Activated T-cell treated with anti-CD3 and anti-CD28 coated beads for 1 hour (primary cell): Measurements from ENCODE around the gene IDH3G.
A peak's percentile ranks its signal among the peaks of the same experiment; 100 is the strongest.

Experiments used
- DNase-seq: peaks from one replicate; pipeline ENCODE4 v3.0.0-alpha.2; 2020; ENCODE audit warnings: low read depth

IDH3G gene

DNA sequence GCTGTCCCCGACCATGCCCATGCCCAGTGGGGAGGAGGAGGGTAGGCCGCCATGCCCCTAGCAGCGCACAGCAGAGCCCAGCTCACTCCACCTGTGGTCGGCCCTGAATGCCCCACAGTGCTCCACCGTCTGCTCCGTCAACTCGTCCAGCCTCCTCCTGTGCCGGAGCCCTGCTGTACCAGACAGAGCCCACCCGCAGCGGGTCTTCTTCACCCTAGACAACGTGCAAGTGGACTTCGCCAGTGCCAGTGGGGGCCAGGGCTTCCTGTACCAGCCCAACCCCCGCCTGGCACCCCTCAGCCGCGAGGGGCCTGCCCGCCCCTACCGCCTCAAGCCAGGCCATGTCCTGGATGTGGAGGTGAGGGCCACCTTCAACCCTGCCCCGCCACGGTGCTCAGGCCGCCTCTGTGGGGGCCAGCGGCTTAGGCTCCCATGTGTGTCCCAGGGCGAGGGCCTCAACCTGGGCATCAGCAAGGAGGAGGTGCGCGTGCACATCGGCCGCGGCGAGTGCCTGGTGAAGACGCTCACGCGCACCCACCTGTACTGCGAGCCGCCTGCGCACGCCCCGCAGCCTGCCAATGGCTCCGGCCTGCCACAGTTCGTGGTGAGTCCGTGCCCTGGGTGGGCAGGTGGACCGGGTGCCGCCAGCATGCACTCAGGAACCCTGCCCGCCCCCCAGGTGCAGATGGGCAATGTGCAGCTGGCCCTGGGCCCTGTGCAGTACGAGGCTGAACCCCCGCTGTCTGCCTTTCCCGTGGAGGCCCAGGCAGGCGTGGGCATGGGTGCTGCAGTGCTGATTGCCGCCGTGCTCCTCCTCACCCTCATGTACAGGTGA is 20.2 kb downstream of the IDH3G start:
- no peak for DNase-seq

GRCh38 chrX:153773218-153773611 is 21.0 kb downstream of the IDH3G start:
- no peak for DNase-seq

DNA sequence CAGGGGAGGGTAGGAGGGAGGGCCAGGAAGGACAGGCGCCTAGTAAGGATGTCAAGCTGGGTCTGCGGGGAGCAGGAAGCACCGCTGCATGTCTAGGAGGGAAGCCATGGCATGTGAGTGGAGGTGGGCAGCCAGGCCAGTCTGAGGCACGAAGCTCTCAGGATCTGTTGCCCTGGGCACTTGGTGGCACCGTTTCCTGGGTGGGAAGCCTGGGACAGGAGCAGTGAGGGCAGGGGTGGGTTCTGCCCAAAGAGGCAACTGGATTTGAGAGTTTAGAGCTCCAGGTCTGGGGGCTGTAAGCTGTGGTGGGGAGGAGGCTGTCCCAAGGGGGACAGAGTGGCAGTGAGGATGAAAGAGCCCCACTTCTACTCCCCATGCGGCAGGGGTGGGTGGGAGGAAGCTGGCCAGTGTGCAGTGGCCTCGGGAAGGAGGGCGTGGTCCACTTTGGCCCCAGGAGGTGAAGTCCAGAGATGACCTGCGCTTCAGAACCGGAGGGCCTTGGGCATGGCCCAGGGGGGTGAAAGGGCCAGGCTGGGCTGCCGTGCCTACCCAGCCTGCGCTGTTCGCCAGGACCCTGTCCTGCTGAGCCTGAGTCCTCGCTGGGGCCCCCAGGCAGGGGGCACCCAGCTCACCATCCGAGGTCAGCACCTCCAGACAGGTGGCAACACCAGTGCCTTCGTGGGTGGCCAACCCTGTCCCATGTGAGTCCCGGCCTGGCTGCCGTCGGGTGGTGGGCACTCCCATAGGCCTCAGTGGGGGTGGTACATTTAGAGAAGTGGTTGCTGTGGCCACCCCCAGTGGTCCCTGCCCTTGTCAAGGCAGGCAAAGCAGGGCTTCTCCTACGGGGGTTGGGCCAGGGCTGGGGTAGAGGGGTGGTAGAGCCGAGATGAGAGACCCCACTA is 21.6 kb downstream of the IDH3G start:
- DNase-seq: no peak

GRCh38 chrX:153771415-153772315 is 22.5 kb downstream of the IDH3G start:
- no peak for DNase-seq

- no peak for DNase-seq
These were observed 23.4 kb downstream of the IDH3G start for GRCh38 chrX:153770601-153771414.

- DNase-seq: no peak
These were observed 24.1 kb downstream of the IDH3G start for GRCh38 chrX:153769865-153770600.

- DNase-seq: no peak
These were observed 24.9 kb downstream of the IDH3G start for GRCh38 chrX:153769158-153769864.

DNA sequence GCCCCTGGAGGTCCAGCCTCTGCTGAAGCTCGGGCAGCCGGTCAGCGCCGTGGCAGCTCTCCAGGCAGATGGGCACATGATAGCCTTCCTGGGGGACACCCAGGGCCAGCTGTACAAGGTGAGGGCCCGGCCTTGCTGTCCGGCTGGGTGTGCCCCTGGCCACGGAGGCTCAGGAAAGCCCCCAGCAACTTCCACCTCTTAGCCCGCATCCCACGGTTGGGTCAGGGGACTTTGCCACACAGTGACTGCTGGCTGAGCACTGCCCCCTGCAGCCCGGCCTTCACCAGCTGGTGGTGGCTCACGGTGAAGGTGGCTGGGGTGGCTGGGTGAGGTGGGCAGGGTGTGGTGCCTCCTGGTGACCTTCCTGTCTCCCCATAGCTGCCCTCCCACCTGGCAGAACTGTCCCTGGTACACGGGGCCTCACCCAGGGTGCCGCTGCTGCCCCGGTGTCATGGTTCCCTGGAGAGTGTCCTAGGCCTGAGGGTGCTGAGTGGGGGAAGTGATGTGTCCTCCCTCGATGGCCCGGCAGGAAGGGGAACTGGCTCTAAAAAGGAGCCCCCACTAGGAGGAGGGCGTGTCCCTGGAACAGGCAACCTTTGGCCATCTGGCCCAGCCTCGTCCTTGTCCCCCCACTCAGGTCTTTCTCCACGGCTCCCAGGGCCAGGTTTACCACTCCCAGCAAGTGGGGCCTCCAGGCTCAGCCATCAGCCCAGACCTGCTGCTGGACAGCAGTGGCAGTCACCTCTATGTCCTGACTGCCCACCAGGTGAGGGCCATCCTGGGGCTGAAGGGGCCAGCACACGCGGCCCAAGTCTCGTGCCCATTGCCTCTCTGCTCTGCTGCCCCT is 25.6 kb downstream of the IDH3G start:
- DNase-seq: no peak

DNA sequence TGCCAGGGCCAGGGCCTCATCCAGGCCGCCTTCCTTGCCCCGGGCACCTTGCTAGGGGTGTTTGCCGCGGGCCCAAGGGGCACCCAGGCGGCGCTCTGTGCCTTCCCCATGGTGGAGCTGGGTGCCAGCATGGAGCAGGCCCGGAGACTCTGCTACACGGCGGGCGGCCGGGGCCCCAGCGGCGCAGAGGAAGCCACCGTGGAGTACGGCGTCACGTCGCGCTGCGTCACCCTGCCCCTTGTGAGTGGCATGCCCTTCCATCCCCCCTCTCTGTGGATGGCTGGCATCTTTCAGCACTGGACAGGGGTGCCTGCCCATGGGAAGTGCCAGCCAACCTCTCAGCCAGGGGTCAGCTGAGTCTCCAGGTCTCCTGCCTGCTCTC is 26.5 kb downstream of the IDH3G start:
- no peak for DNase-seq

DNA sequence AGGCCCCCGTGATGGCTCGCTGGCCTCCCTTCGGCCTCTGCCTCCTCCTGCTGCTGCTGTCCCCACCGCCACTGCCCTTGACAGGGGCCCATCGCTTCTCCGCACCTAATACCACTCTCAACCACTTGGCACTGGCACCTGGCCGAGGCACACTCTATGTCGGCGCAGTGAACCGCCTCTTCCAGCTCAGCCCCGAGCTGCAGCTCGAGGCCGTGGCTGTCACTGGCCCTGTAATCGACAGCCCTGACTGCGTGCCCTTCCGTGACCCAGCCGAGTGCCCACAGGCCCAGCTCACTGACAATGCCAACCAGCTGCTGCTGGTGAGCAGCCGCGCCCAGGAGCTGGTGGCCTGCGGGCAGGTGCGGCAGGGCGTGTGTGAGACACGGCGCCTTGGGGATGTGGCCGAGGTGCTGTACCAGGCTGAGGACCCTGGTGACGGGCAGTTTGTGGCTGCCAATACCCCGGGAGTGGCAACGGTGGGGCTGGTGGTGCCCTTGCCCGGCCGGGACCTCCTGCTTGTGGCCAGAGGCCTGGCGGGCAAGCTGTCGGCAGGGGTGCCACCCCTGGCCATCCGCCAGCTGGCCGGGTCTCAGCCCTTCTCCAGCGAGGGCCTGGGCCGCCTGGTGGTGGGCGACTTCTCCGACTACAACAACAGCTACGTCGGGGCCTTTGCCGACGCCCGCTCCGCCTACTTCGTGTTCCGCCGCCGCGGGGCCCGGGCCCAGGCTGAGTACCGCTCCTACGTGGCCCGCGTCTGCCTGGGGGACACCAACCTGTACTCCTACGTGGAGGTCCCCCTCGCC is 27.1 kb downstream of the IDH3G start:
- DNase-seq: no peak

GRCh38 chrX:153766098-153766817 is 27.9 kb downstream of the IDH3G start:
- DNase-seq: no peak

DNA sequence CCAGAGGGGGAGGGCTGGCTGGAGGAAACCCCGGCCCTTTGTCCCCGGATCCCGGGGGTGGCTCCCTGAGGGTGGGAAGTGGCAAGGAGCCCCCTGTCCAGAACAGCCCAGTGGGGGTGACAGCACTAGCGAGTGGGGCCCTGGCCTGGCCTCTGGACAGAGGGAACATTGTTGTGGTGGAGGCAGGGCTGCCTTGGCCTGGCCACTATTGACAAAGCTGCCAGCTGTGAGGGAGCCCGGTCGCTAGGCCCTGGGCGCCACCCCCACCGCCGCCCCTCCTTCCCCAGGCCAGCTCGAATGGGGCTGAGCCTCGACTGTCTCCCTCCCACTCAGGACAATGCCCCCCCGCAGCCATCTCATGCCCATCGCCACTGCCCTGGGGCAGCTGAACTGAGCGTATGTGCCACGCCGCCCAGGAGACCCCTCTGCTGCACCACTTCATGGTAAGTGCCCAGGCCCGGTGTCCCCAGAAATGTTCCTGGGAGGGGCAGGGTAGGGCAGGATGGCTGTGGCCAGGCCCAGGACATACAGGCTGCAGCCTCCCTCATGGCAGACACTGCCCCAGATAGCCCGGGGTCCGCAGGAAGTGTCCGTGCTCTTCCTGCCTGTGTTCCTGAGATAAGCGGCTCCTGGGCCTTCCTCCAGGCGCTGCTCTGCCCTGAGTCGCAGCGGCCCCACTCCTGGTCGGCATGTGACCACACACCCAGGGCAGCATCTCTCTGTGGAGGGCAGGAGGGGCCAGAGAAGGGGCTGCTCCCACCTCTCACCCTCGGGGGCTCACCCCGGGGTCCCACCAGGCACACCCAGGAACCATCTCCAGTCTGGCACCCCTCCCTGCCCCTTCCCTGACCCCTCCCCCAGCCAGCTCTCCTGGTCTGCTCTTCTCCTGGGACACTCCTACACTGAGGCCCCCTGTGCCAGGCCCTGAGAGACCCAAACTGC is 28.8 kb downstream of the IDH3G start:
- no peak for DNase-seq

DNA sequence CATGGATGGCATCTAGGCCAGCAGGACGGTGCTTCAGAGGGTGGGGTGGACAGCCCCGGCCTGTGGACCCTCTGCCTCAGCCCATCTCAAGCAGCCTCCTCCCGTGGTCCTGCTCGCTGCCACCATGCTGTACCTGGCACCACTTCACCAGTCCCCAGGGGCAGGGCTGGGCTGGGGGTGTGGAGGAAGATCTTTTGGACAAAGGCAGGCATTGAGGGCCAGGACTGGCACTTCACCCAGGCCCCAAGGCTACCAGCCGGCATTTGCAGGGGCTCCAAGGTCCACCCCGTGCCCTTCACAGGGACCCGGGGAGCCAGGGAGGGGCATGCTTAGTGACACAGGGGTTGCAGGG is 29.4 kb downstream of the IDH3G start:
- DNase-seq: no peak

DNA sequence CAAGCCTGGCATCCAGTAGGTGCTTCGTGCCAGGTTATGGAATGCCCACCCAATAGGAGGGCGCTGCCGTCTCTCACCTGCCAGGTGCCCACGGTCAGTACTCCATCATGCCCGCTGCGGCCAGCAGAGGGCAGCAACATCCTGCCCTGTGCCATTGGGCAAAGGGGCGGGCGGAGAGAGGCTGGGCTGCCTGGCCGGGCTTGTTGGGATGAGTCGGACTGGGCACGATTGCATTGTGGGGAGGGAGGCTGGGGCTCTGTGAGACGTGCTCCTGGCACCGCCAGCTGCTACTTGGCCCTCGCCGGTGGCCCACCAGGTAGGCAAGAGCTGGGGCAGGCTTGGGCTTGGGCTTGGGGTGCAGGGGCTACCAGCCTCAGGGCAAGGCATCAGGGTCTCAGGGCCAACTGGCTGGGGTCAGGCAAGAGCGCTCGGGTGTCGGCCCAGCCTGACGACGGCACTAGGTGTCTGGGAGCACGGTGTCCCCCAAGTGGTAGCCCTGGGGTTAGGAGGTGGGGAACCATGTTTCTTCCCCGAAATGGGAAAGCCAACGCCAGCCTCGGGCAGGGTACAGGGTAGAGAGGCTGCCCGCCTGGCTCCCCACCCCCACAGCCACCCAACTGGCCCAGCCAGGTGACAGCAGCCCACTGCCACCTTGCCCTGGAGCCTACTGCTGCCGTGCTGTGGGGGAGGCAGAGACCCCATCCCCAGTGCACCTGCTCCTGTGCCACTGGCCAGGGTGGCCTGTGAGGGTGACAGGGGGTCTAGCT is 30.0 kb downstream of the IDH3G start, which contains the start of gene PLXNB3:
Gene PLXNB3 (plus strand): TSS at position 261 of the 767 bp plus-strand sequence. CDS start 1,287 bp downstream, outside the sequence.
- peak; percentile 71 for DNase-seq

DNA sequence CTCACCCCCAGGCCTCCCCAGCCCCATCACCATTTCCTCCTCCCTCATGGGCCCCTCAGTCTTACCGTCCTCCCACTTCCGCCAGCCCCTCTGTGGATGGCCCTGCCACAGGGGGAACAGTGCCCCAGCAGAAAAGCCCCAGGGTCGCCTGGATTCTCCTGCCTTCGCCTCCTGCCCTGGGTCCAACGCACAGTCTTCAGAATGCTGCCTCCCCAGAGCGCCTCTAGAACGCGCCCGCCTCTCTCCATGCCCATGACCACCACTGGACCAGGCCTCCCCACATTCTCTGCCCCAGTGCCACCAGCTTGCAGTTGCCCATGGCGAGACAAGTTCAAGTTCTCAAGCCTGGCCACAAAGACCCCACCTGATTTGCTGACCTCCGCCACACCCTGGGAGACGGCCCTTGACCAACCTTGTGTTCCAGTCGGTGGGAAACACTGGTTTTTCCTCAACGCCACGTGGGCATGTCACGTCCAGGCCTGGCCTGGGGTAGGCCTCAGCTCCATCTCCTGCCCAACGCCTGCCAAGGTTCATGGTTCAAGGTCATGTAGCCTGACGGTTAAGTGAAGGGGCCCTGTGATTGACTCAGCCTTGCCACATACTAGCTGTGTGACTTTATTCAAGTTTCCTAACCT is 30.8 kb downstream of the IDH3G start:
- no peak for DNase-seq
